BE2C (cell line): Measurements from ENCODE around the gene ERC1.
"Not testable (repeated sequence)": the region's sequence is repeated elsewhere in the genome, so short reads cannot be mapped to it uniquely, and the experiment has no call there.

Source experiments
- DNase-seq: peaks from one replicate; pipeline ENCODE4 v3.0.0-alpha.2; 2020
- H3K27me3 ChIP-seq: fragments of 250-450 bp; sonication (Bioruptor Pico); 2 replicates; pipeline ENCODE4 v1.5.1; 2020; ENCODE audit warnings: mild to moderate bottlenecking
- H3K36me3 ChIP-seq: fragments of 250-450 bp; sonication (Bioruptor Pico); 2 replicates; pipeline ENCODE4 v1.5.1; 2020; ENCODE audit warnings: mild to moderate bottlenecking
- H3K4me1 ChIP-seq: fragments of 250-450 bp; sonication (Bioruptor Pico); 2 replicates; pipeline ENCODE4 v1.5.1; 2020
- H3K4me3 ChIP-seq: 2 replicates; pipeline ENCODE4 v1.5.1; 2011; ENCODE audit warnings: low read depth, low read length
- H3K9me3 ChIP-seq: fragments of 250-450 bp; sonication (Bioruptor Pico); 2 replicates; pipeline ENCODE4 v1.5.1; 2020
- TF ChIP-seq, protein P1 (sequence below): IDR thresholded peaks from 2 replicates; pipeline ENCODE4 v1.5.1; 2012; ENCODE audit warnings: mild to moderate bottlenecking, low read depth, low read length

The ERC1 gene

DNA sequence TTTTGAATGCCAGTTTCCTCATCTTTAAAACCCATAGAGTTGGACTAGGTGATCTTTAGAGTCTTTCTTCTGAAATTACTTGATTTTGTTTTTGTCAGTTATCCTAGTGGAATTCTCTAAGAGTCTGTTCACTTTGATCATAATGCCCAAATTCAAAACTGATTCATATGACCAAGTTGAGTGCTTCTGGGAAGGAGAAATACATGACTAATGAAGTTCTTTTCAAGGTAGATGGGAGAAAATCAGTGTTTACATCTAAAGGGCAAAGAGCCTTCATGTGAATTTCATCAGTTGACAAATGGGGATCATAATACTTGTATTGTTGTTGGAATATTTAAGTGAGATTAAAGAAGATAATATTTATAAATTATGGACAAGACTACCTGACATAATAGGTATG lies 53.2 kb downstream of the ERC1 start:
- no peak for DNase-seq
- Histone ChIP-seq H3K4me3 (no peak overlapping the region), H3K36me3 (no peaks in the 10 kb centered on the region), H3K4me1 (peaks cover 14% of the 10 kb centered on the region), H3K9me3 (no peaks in the 10 kb centered on the region), H3K27me3 (no peaks in the 10 kb centered on the region)
- TF ChIP-seq, protein P1, sequence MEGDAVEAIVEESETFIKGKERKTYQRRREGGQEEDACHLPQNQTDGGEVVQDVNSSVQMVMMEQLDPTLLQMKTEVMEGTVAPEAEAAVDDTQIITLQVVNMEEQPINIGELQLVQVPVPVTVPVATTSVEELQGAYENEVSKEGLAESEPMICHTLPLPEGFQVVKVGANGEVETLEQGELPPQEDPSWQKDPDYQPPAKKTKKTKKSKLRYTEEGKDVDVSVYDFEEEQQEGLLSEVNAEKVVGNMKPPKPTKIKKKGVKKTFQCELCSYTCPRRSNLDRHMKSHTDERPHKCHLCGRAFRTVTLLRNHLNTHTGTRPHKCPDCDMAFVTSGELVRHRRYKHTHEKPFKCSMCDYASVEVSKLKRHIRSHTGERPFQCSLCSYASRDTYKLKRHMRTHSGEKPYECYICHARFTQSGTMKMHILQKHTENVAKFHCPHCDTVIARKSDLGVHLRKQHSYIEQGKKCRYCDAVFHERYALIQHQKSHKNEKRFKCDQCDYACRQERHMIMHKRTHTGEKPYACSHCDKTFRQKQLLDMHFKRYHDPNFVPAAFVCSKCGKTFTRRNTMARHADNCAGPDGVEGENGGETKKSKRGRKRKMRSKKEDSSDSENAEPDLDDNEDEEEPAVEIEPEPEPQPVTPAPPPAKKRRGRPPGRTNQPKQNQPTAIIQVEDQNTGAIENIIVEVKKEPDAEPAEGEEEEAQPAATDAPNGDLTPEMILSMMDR = no peak

DNA sequence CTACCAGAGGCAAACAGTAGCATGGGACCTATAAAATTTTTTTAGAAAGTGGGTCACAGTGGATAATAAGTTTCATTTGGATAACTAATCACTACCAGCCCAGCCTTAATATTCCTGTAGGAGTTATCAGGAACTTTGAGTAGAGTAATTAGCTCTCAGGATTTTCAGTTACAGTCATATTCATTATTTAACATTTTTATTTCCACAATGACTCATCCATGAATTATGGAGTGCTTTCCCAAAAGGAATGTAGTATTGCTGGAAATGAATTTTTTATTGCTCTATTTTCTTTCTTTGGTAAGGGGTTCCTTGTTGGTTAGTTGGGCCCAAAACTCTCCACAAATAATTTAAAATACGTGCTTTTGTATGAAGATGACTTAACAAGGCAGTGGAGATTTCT lies 53.7 kb downstream of the ERC1 start:
- TF ChIP-seq, protein P1 = no peak
- Histone ChIP-seq H3K27me3 (no peaks in the 10 kb centered on the region), H3K9me3 (no peaks in the 10 kb centered on the region), H3K4me1 (peaks cover 14% of the 10 kb centered on the region), H3K4me3 (no peak overlapping the region), H3K36me3 (no peaks in the 10 kb centered on the region)
- DNase-seq = no peak

- no peak overlapping the region for H3K4me3 ChIP-seq
- TF ChIP-seq, protein P1 = no peak
- H3K36me3 ChIP-seq = no peaks in the 10 kb centered on the region
- H3K9me3 ChIP-seq = no peaks in the 10 kb centered on the region
- DNase-seq = no peak
- peaks cover 14% of the 10 kb centered on the region for H3K4me1 ChIP-seq
- H3K27me3 ChIP-seq = no peaks in the 10 kb centered on the region
Observed at GRCh38 chr12:1046727-1047126, 55.7 kb downstream of the ERC1 start.

GRCh38 chr12:1047898-1048660 lies 57.1 kb downstream of the ERC1 start:
- Histone ChIP-seq H3K27me3 (no peaks in the 10 kb centered on the region), H3K36me3 (no peaks in the 10 kb centered on the region), H3K9me3 (no peaks in the 10 kb centered on the region), H3K4me1 (peaks cover 14% of the 10 kb centered on the region), H3K4me3 (no peak overlapping the region)
- peak; percentile 13 for DNase-seq
- TF ChIP-seq, protein P1 = no peak

GRCh38 chr12:1050059-1050707 lies 59.2 kb downstream of the ERC1 start:
- no peaks in the 10 kb centered on the region for H3K36me3 ChIP-seq

DNA sequence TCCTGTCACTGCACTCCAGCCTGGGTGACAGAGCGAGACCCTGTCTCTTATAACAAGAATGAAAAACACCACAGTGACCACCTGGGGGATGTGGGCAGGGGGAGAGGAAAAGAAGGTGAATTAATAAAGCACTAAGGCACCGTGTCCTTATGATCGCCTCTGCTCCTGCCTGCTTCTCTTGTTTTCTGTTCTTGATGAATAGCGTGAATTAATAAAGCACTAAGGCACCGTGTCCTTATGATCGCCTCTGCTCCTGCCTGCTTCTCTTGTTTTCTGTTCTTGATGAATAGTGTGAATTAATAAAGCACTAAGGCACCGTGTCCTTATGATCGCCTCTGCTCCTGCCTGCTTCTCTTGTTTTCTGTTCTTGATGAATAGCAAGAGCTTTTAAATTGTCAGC lies 60.6 kb downstream of the ERC1 start:
- peaks cover 25% of the 10 kb centered on the region for H3K4me1 ChIP-seq
- DNase-seq, H3K9me3 ChIP-seq, H3K36me3 ChIP-seq, H3K27me3 ChIP-seq, H3K4me3 ChIP-seq: not testable (repeated sequence)

More at GRCh38 chr12:1050059-1050707, 59.2 kb downstream of the ERC1 start:
- Histone ChIP-seq H3K9me3 (no peaks in the 10 kb centered on the region), H3K4me3 (no peak overlapping the region), H3K27me3 (no peaks in the 10 kb centered on the region), H3K4me1 (peaks cover 27% of the 10 kb centered on the region)
- DNase-seq = no peak
- TF ChIP-seq, protein P1 = no peak
